Activated CD4-positive, alpha-beta T cell treated with anti-CD3 and anti-CD28 coated beads, Interleukin-2, amount 50 U/mL, for 1 hour (primary cell): ENCODE data around the gene TTC28.

Experiments
- DNase-seq: peaks from one replicate; pipeline ENCODE4 v3.0.0-alpha.2; 2020

TTC28 gene

GRCh38 chr22:27993774-27994350 is 685.8 kb downstream of the TTC28 start:
- no peak for DNase-seq

GRCh38 chr22:27993201-27993635 is 686.4 kb downstream of the TTC28 start:
- no peak for DNase-seq

- no peak for DNase-seq
These were observed 687.1 kb downstream of the TTC28 start for GRCh38 chr22:27992294-27993165.

- DNase-seq = no peak
These were observed 687.9 kb downstream of the TTC28 start for GRCh38 chr22:27991586-27992293.

- DNase-seq = no peak
These were observed 688.8 kb downstream of the TTC28 start for GRCh38 chr22:27990879-27991278.

- no peak for DNase-seq
These were observed 689.2 kb downstream of the TTC28 start for GRCh38 chr22:27990451-27990840.

GRCh38 chr22:27989758-27990450 is 689.7 kb downstream of the TTC28 start:
- DNase-seq = no peak

- no peak for DNase-seq
These were observed 690.9 kb downstream of the TTC28 start for GRCh38 chr22:27988704-27989103.

GRCh38 chr22:27987557-27987956 is 692.1 kb downstream of the TTC28 start:
- no peak for DNase-seq

GRCh38 chr22:27986937-27987336 is 692.7 kb downstream of the TTC28 start:
- no peak for DNase-seq

- no peak for DNase-seq
These were observed 693.2 kb downstream of the TTC28 start for GRCh38 chr22:27986459-27986858.

- no peak for DNase-seq
These were observed 694.0 kb downstream of the TTC28 start for GRCh38 chr22:27985323-27986275.

- no peak for DNase-seq
These were observed 694.9 kb downstream of the TTC28 start for GRCh38 chr22:27984723-27985122.

GRCh38 chr22:27984001-27984695 is 695.5 kb downstream of the TTC28 start:
- no peak for DNase-seq

- DNase-seq = no peak
These were observed 696.3 kb downstream of the TTC28 start for GRCh38 chr22:27983361-27983791.

GRCh38 chr22:27982630-27983180 is 696.9 kb downstream of the TTC28 start:
- no peak for DNase-seq

GRCh38 chr22:27982106-27982505 is 697.5 kb downstream of the TTC28 start:
- DNase-seq = no peak

- no peak for DNase-seq
These were observed 699.1 kb downstream of the TTC28 start for GRCh38 chr22:27980424-27981148.

GRCh38 chr22:27978802-27979201 is 700.8 kb downstream of the TTC28 start:
- DNase-seq = no peak

- DNase-seq = no peak
These were observed 701.3 kb downstream of the TTC28 start for GRCh38 chr22:27978317-27978716.
